B cell (primary cell): ENCODE measurements around the gene PPP1R26. TPM values are rescaled to one million over a fixed set of nuclear protein-coding genes. Genes with fewer than 3 reads are reported as not detected.

Experiments used
- ATAC-seq: fragments of 200-7000 bp; cut with Tn5 transposase; one replicate; pipeline ENCODE4 v1.10.0; 2021; ENCODE audit warnings: low read depth, mild to moderate bottlenecking, moderate number of reproducible peaks, moderate library complexity
- CTCF ChIA-PET: fragments of 350-600 bp; sonication (Branson Sonifier 250); formaldehyde crosslinking; loops from one replicate; lab custom pipeline; 2021; ENCODE audit warnings: antibody characterized with exemption, inconsistent platforms; lab: Charles Lee
- POLR2A ChIA-PET: fragments of 350-600 bp; sonication (Branson Sonifier 250); formaldehyde crosslinking; loops from one replicate; lab custom pipeline; 2021; ENCODE audit warnings: antibody characterized with exemption; lab: Charles Lee
- DNase-seq: peaks from one replicate; pipeline ENCODE4 v3.0.0; 2013
- H2AFZ ChIP-seq: 2 replicates; pipeline ENCODE4 v1.6.1; 2012; ENCODE audit warnings: mild to moderate bottlenecking, low read depth, low read length; ENCODE audit not compliant: insufficient read depth, poor library complexity, severe bottlenecking
- H3K27ac ChIP-seq, 2 donors: 1 replicate in 1 of 2; 2 replicates in 1 of 2; pipeline ENCODE4 v1.5.1; 2012 to 2013; ENCODE audit warnings: low read length in 2 of 2, mild to moderate bottlenecking in 2 of 2, moderate library complexity in 1 of 2
- H3K27me3 ChIP-seq, 4 experiments: fragments of 200-600 bp in 1 of 4; sonication (generic) in 1 of 4; replicated peaks in 1 of 4; 1 replicate in 2 of 4; 2 replicates in 2 of 4; pipeline versions ENCODE4 v1.6.1 to v1.7.0; 2013 to 2016; ENCODE audit warnings: low read length in 3 of 4, mild to moderate bottlenecking in 2 of 4, mixed read lengths in 1 of 4, moderate library complexity in 1 of 4; ENCODE audit not compliant: insufficient read depth in 4 of 4, control insufficient read depth in 3 of 4; ENCODE audit errors: control extremely low read depth in 1 of 4
- H3K36me3 ChIP-seq, 2 experiments: replicated peaks in 1 of 2; 1 replicate in 1 of 2; 2 replicates in 1 of 2; pipeline versions ENCODE4 v1.6.1 to v1.7.1; 2013; ENCODE audit warnings: low read length in 1 of 2; ENCODE audit not compliant: insufficient read depth in 2 of 2, control insufficient read depth in 1 of 2; ENCODE audit errors: control extremely low read depth in 1 of 2, extremely low read depth in 1 of 2
- H3K4me1 ChIP-seq, 2 donors: fragments of 200-600 bp in 1 of 2; sonication (generic) in 1 of 2; 1 replicate in 1 of 2; 2 replicates in 1 of 2; pipeline versions ENCODE4 v1.5.1 to v1.6.1; 2013 to 2017; ENCODE audit warnings: low read length in 2 of 2; ENCODE audit not compliant: control insufficient read depth in 2 of 2, insufficient read depth in 2 of 2
- H3K4me2 ChIP-seq: replicated peaks from 2 replicates; pipeline ENCODE3; 2012; ENCODE audit warnings: mild to moderate bottlenecking, low read depth, low read length; ENCODE audit not compliant: poor library complexity, severe bottlenecking
- H3K4me3 ChIP-seq, 5 experiments: fragments of 200-600 bp in 1 of 5; sonication (generic) in 1 of 5; 1 replicate in 3 of 5; 2 replicates in 2 of 5; pipeline versions ENCODE4 v1.5.1 to v1.7.0; 2011 to 2016; ENCODE audit warnings: low read length in 4 of 5, mild to moderate bottlenecking in 4 of 5, low read depth in 2 of 5, control low read depth in 1 of 5, moderate library complexity in 1 of 5; ENCODE audit not compliant: insufficient read depth in 1 of 5; ENCODE audit errors: control extremely low read depth in 1 of 5, extremely low read depth in 1 of 5
- H3K79me2 ChIP-seq: fragments of 200-600 bp; sonication (generic); one replicate; pipeline ENCODE4 v1.6.0; 2016; ENCODE audit warnings: low read length; ENCODE audit not compliant: control insufficient read depth, insufficient read depth
- H3K9ac ChIP-seq: fragments of 200-600 bp; sonication (generic); 2 replicates; pipeline ENCODE4 v1.6.1; 2017; ENCODE audit warnings: mild to moderate bottlenecking, low read length, moderate library complexity
- H3K9me3 ChIP-seq, 3 donors: one replicate each; pipeline versions ENCODE4 v1.6.1 to v1.7.1; 2013; ENCODE audit warnings: low read length in 2 of 3; ENCODE audit not compliant: control insufficient read depth in 2 of 3, insufficient read depth in 1 of 3; ENCODE audit errors: control extremely low read depth in 1 of 3
- H4K20me1 ChIP-seq: 2 replicates; pipeline ENCODE4 v1.6.0; 2012; ENCODE audit warnings: mild to moderate bottlenecking, low read length; ENCODE audit not compliant: insufficient read depth, control insufficient read depth, poor library complexity, severe bottlenecking
- H3K27ac Mint-ChIP-seq: one replicate; pipeline ENCODE4 v1.8.0; 2021; ENCODE audit warnings: mixed read lengths
- H3K27me3 Mint-ChIP-seq: one replicate; pipeline ENCODE4 v1.8.0; 2021; ENCODE audit warnings: mixed read lengths
- H3K4me1 Mint-ChIP-seq: one replicate; pipeline ENCODE4 v1.8.0; 2021; ENCODE audit warnings: mixed read lengths
- H3K4me3 Mint-ChIP-seq: one replicate; pipeline ENCODE4 v1.8.0; 2021; ENCODE audit warnings: mixed read lengths
- H3K9me3 Mint-ChIP-seq: one replicate; pipeline ENCODE4 v1.8.0; 2022; ENCODE audit warnings: mixed read lengths; ENCODE audit not compliant: insufficient read depth
- CTCF ChIP-seq: fragments of 200-600 bp; IDR thresholded peaks from one replicate; pipeline ENCODE4 v1.8.0; 2022; ENCODE audit warnings: antibody characterized with exemption, mild to moderate bottlenecking
- EZH2 ChIP-seq: IDR thresholded peaks from 2 replicates; pipeline ENCODE4 v1.6.1; 2012; ENCODE audit warnings: borderline replicate concordance, low read depth, mild to moderate bottlenecking, moderate library complexity, low read length; ENCODE audit not compliant: insufficient read depth, poor library complexity, severe bottlenecking
- WGBS: methylation state at CpG from one replicate; pipeline ENCODE4 v1.1.5; 2013; ENCODE audit warnings: missing lambda C conversion rate; ENCODE audit not compliant: insufficient coverage; 5-methylcytosine and 5-hydroxymethylcytosine counted together
- intact Hi-C: fragments of 100-400 bp; cut with micrococcal nuclease; formaldehyde crosslinking; loops from one replicate; pipeline ENCODE4 v1.10.0; 2022
- polyA plus RNA-seq: library from polyadenylated mRNA; depleted of rRNA; stranded (reverse); fragments of >200 nt; gene quantifications from 2 replicates; pipeline ENCODE4 v1.2.3, GENCODE V29; 2012
- total RNA-seq, 2 donors: library from RNA; stranded (reverse); fragments of 120-200 nt in 1 of 2; gene quantifications; 1 replicate in 1 of 2; 2 replicates in 1 of 2; pipeline versions ENCODE4 v1.2.3 to v1.2.4, GENCODE V29; 2013 to 2022

The PPP1R26 gene
- total and polyA plus RNA-seq, 2 donors (not counting 1 experiment from before 2014, with no cell fraction given) = 1.9 to 7.8 TPM

GRCh38 chr9:135521608-135522095 lies 42.1 kb downstream of the PPP1R26 start:
- Mint-ChIP-seq H3K9me3 (no peaks in the 10 kb centered on the region), H3K27ac (no peak overlapping the region), H3K27me3 (peaks cover 11% of the 10 kb centered on the region), H3K4me1 (no peaks in the 10 kb centered on the region), H3K4me3 (no peak overlapping the region)
- no peak overlapping the region for H3K4me2 ChIP-seq
- no peak overlapping the region for H3K9ac ChIP-seq
- 90% methylated on average over 7 of the region's 11 CpGs for WGBS
- no peaks in the 10 kb centered on the region for H3K79me2 ChIP-seq
- no peaks in the 10 kb centered on the region for H3K4me1 ChIP-seq
- POLR2A ChIA-PET = no interaction called here
- H3K27ac ChIP-seq = no peak overlapping the region
- no peak overlapping the region for H2AFZ ChIP-seq
- no peaks in the 10 kb centered on the region for H3K27me3 ChIP-seq
- no peak for ATAC-seq
- no peak for TF ChIP-seq EZH2
- TF ChIP-seq CTCF = no peak
- H4K20me1 ChIP-seq = no peaks in the 10 kb centered on the region
- intact Hi-C loops = no loop called here
- H3K36me3 ChIP-seq = no peaks in the 10 kb centered on the region
- H3K4me3 ChIP-seq = no peak overlapping the region
- no peak for DNase-seq
- CTCF ChIA-PET = no interaction called here
- H3K9me3 ChIP-seq = no peaks in the 10 kb centered on the region

GRCh38 chr9:135522137-135522877 lies 42.7 kb downstream of the PPP1R26 start:
- Histone ChIP-seq H3K4me1 (no peaks in the 10 kb centered on the region), H3K9ac (no peak overlapping the region), H2AFZ (no peak overlapping the region), H3K36me3 (no peaks in the 10 kb centered on the region), H3K27me3 (no peaks in the 10 kb centered on the region), H4K20me1 (no peaks in the 10 kb centered on the region), H3K4me2 (no peak overlapping the region), H3K4me3 (no peak overlapping the region), H3K9me3 (peaks cover 0 to 4% (median 0%) of the 10 kb centered on the region in 3 donors), H3K79me2 (no peaks in the 10 kb centered on the region), H3K27ac (no peak overlapping the region)
- H3K27ac Mint-ChIP-seq = no peak overlapping the region
- DNase-seq (no peak), ATAC-seq (no peak)
- TF ChIP-seq CTCF (no peak), EZH2 (no peak)
- no peaks in the 10 kb centered on the region for H3K9me3 Mint-ChIP-seq
- no peak overlapping the region for H3K4me3 Mint-ChIP-seq
- peaks cover 11% of the 10 kb centered on the region for H3K27me3 Mint-ChIP-seq
- 62% methylated on average over 12 of the region's 16 CpGs for WGBS
- intact Hi-C loops = no loop called here
- H3K4me1 Mint-ChIP-seq = no peaks in the 10 kb centered on the region
- POLR2A ChIA-PET = no interaction called here
- CTCF ChIA-PET = no interaction called here
